HG02973 (cell line): ENCODE results near the gene ARID3A.

Experiments
- ATAC-seq: cut with Tn5 transposase; IDR thresholded peaks from one replicate; pipeline ENCODE4 v1.9.1; 2021; ENCODE audit warnings: moderate library complexity; ENCODE audit not compliant: unreplicated experiment

ARID3A gene

DNA sequence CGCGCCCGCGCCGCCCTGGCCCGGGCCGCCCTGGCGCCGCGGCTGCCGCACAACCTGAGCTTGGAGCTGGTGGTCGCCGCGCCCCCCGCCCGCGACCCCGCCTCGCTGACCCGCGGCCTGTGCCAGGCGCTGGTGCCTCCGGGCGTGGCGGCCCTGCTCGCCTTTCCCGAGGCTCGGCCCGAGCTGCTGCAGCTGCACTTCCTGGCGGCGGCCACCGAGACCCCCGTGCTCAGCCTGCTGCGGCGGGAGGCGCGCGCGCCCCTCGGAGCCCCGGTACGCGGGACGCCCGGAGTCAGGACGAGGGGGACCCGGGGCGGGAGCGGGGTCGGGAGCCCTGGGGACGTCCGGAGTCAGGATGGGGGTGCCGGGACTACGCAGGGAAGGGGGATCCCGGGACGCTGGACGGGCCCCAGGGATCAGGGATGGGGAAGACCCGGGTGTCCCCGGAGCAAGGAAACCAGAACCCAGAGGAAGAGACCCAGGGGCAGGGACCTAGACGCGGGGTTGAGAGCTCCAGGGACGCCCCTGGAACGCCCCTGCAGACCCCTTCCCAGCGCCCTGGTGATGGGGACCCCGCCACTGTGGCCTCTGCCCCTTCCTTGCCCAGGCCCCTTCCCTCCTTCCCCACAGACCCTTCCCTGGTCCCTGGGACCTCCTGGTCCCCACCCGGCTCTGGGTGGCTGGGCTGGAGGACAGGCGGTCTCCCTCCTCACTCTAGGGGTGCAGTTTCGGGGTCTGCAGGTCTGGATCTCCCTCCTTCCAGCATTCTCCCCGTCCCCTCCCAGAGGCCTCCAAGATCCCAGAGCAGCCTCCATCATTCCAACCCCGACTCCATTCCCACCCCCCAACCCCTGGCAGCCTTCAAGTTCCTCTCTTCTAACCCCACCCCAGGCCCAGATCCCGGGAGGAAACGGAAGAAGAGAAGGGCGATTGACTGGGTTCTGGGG, 75.0 kb downstream of the ARID3A start:
- ATAC-seq = no peak

DNA sequence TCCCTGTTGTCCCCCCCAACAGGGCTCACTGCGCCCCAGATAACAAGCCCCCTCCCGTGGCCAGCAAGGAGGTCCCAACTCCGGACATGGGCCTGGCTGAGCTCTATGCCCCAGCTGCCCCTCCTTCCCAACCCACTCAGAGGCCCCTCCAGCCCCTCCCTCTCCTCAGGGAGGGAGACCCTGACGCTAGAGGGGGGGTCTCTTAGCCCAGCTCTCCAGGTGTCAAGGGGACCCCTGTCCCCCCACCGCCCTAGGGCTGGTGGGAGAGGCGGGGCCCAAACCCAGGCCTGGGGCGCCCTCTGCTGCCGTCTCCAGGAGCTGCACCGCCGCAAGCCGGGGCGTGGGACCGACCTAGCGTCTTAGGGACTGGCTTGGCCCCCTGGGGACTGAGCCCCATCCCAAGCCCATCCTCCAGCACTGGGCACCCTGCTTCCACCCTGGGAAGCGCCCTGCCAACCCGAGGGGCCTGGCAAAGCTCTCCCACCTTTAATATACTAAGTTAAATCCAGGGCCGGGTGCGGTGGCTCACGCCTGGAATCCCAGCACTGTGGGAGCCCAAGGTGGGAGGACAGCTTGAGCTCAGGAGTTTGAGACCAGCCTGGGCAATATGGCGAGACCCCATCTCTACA, 75.8 kb downstream of the ARID3A start:
- no peak for ATAC-seq

GRCh38 chr19:1002600-1002999, 76.8 kb downstream of the ARID3A start:
- no peak for ATAC-seq

- ATAC-seq = no peak
These were observed 77.4 kb downstream of the ARID3A start for GRCh38 chr19:1003283-1003682.

DNA sequence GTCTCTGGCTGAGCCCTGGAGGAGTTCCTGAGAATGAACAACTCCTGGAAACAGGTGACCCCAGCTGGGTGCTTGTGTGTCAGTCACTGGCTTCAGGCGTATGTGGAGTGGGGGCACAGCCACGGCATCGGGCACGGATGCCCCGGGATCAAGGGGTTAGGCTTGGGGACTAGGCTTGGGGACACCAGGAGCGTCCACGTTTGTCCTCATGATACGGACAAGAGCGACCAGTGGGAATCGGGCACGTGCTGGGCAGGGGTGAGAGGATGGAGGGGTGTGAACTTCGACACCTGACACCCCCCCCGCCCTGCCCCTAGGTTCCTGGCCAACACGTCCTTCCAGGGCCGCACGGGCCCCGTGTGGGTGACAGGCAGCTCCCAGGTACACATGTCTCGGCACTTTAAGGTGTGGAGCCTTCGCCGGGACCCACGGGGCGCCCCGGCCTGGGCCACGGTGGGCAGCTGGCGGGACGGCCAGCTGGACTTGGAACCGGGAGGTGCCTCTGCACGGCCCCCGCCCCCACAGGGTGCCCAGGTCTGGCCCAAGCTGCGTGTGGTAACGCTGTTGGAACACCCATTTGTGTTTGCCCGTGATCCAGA, 78.5 kb downstream of the ARID3A start:
- no peak for ATAC-seq

- no peak for ATAC-seq
These were observed 79.2 kb downstream of the ARID3A start for GRCh38 chr19:1004803-1005664.

- no peak for ATAC-seq
These were observed 81.0 kb downstream of the ARID3A start for GRCh38 chr19:1006711-1007398.

DNA sequence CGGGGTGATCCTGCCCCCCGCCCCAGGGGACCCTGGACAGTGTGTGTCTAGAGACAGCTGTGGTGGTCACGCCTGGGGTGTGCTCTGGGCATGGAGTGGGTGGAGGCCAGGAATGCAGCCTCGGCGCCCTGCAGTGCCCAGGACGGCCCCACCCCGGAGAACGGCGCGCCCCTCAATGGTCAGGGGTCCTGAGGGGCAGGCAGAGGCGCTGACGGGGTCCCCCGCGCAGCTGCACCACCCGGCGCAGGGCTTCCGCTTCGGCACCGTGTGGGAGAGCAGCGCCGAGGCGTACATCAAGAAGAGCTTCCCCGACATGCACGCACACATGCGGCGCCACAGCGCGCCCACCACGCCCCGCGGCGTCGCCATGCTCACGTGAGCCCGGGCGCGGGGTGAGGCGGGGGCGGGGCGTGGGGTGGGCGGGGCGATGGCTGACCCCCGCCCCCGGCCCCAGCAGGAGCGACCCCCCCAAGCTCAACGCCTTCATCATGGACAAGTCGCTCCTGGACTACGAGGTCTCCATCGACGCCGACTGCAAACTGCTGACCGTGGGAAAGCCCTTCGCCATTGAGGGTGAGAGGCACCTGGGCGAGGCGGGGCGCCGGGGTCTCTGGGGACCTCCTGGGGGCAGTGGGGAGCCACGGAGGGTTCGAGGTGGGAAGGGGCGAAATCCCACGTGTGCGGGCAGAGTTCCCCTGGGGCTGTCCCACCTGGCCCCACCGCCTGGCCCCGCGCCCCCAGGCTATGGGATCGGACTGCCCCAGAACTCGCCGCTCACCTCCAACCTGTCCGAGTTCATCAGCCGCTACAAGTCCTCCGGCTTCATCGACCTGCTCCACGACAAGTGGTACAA, 81.8 kb downstream of the ARID3A start:
- ATAC-seq = no peak

GRCh38 chr19:1008268-1009040, 82.6 kb downstream of the ARID3A start:
- ATAC-seq = no peak

DNA sequence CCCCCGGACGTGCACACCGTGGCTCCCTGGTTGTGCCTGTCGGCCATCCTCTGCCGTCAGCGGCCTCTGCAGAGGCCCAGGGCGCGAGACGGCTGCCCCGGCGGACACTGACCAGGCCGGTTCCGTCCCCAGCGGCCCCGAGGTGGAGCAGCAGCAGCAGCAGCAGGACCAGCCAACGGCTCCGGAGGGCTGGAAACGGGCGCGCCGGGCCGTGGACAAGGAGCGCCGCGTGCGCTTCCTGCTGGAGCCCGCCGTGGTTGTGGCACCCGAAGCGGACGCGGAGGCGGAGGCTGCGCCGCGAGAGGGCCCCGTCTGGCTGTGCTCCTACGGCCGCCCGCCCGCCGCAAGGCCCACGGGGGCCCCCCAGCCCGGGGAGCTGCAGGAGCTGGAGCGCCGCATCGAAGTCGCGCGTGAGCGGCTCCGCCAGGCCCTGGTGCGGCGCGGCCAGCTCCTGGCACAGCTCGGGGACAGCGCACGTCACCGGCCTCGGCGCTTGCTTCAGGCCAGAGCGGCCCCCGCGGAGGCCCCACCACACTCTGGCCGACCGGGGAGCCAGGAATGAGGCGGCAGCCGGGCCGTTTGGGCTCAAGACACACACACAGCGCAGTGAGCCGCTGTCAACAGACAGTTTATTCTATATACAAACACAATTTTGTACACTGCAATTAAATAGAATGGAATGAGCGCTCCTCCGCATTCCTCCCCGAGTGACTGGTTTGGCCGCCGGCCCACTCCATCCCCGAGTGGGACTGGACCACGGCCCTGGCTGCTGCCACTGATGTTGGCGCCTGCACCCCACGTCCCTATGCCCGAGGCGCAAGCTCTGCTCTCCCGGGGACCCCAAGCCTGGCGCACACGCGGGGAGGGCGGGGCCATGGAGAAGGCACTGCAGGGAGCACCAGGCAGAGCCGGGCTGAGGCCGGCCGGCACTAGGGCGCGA, 83.5 kb downstream of the ARID3A start:
- no peak for ATAC-seq

DNA sequence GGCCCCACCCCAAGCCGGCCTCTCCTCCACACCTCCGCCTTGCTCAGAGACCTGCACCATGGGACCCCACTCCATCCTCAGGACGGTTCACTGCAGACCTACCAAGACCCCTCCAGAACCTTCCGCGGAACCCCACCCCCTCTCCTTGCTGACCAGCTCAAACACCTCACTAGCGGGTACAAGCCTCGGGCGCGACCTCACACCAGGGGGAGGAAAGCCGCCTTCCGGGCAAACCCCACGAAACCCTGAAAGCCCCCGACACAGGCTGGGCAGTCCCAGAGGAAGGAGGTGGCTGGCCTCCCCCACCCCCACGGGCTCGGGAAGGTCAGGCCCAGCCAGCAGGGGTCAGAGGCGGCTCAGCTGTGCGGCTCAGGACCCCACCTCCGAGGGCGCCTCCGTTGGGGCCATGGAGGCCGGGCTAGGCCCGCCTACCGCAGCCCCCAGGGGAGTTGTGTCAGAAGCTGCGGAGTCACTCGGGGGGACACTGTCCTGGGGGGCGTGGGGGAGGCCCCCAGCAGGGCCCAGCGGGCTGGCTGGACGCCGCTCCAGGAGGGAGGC, 84.2 kb downstream of the ARID3A start:
- ATAC-seq = no peak

GRCh38 chr19:1010586-1011510, 85.0 kb downstream of the ARID3A start:
- ATAC-seq = no peak

DNA sequence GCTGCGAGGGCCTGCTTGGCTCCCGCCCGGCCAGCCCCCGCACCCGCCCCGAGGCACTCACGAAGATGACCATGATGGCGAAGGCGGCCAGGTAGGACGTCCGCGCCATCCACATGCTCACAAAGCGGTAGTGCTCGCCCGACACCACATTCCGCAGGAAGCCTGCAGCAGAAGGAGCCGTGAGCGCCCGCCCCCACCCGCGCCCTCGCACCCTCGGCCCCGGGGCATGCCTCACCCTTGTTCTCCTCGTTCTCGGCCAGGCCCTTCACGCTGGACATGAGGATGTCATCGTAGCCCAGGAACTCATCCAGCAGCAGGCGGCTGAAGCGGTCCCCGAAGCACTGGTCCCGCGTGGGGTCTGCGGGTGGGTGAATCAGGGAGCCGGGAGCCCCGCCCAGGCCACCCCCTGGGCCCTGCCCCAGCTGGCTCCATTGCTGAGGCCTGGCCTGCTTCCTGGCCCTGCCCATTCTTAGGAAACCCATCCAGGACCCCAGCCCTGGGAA, 86.0 kb downstream of the ARID3A start:
- ATAC-seq = no peak

DNA sequence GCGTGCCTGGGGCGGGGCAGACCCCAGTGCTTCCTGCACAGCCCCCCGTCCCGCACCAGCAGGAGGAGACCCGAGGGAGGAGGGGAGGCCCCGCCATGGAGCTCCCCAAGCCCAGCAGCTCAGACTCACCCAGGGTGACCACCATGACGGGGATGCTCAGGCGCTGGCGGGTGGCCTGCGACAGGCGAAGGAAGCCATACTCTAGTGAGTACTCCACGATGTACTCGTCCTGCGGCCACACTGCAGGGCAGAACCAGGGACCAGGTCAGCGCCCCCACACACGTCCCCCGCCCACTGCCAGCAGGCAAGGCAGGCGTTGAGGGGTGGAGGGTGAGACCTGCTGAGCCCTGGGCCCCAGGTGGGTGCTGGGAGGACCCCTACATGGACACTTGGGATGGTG, 86.5 kb downstream of the ARID3A start:
- ATAC-seq = no peak

- no peak for ATAC-seq
These were observed 87.4 kb downstream of the ARID3A start for GRCh38 chr19:1013218-1013617.
